Tibial nerve (tissue), 4 donors: Measurements from ENCODE around the gene P2RY14. TPM values are rescaled to one million over a fixed set of nuclear protein-coding genes. Genes with fewer than 3 reads are reported as not detected.

ENCODE experiments used
- DNase-seq, 2 donors: peaks; one replicate each; pipeline ENCODE4 v3.0.0-alpha.2; 2019; ENCODE audit warnings: low spot score in 2 of 2
- H3K27ac ChIP-seq, 4 donors: fragments of 200-600 bp; sonication (generic) in 3 of 4; one replicate each; pipeline ENCODE4 v1.5.1; 2017 to 2019; ENCODE audit warnings: mild to moderate bottlenecking in 1 of 4
- H3K27me3 ChIP-seq, 2 donors: fragments of 200-600 bp; sonication (generic) in 1 of 2; one replicate each; pipeline versions ENCODE4 v1.5.1 to v1.6.0; 2017 to 2019
- H3K36me3 ChIP-seq, 3 donors: fragments of 200-600 bp; sonication (generic); one replicate each; pipeline ENCODE4 v1.5.1; 2018 to 2019
- H3K4me1 ChIP-seq, 4 donors: fragments of 200-600 bp; sonication (generic) in 3 of 4; one replicate each; pipeline ENCODE4 v1.5.1; 2017 to 2019
- H3K4me3 ChIP-seq, 4 donors: fragments of 200-600 bp; sonication (generic) in 3 of 4; one replicate each; pipeline ENCODE4 v1.5.1; 2017 to 2019; ENCODE audit warnings: mild to moderate bottlenecking in 1 of 4, moderate library complexity in 1 of 4
- H3K9me3 ChIP-seq, 4 donors: fragments of 200-600 bp; sonication (generic) in 3 of 4; one replicate each; pipeline ENCODE4 v1.5.1; 2017 to 2019
- EP300 ChIP-seq, 2 donors: sonication (generic); formaldehyde crosslinking; IDR thresholded peaks; one replicate each; pipeline ENCODE4 v1.6.1; 2017; ENCODE audit warnings: antibody characterized with exemption in 2 of 2, mild to moderate bottlenecking in 1 of 2
- POLR2A ChIP-seq, 2 donors: fragments of 450-650 bp; IDR thresholded peaks; one replicate each; pipeline ENCODE4 v1.6.1; 2017; ENCODE audit warnings: antibody characterized with exemption in 2 of 2, mild to moderate bottlenecking in 2 of 2, moderate library complexity in 2 of 2
- WGBS, 2 donors: methylation state at CpG; one replicate each; pipeline ENCODE4 v1.1.5; 2018; 5-methylcytosine and 5-hydroxymethylcytosine counted together
- total RNA-seq, 4 donors: library from RNA; depleted of rRNA; stranded (reverse); fragments of >200 nt; gene quantifications; one replicate each; pipeline ENCODE4 v1.1.0, GENCODE V29; 2016
- TF ChIP-seq, protein P1 (sequence below), 5 experiments: fragments of 200-600 bp in 3 of 5; fragments of 450-650 bp in 2 of 5; sonication (generic) in 3 of 5; IDR thresholded peaks; one replicate each; pipeline ENCODE4 v1.5.1; 2016 to 2019; ENCODE audit warnings: antibody characterized with exemption in 5 of 5, mild to moderate bottlenecking in 3 of 5, moderate library complexity in 2 of 5

The P2RY14 gene
- total RNA-seq, 4 donors from 2014 or later = 4.2 to 9.4 (median 6.3) TPM

DNA sequence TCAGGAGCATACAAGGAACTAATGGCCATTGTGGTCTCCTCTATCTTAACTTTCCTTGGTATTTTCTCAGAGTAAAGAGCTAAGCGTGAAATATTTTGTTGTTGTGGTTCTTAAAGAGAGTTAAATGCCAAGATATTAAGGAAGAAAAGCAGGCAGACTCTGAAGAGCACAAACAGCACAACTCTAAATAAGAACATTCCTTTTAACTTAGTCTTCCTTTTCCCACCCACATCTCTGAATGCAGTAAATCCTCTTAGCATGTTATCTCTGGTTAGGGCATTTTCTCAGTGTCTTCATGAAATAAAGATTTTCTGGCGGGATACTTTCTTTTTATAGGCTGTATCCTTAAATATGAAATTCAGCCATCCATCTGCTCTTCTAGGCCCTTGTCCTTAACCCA lies 36.8 kb upstream of the P2RY14 start:
- H3K27me3 ChIP-seq = no peaks in the 10 kb centered on the region
- no peak for TF ChIP-seq EP300 (IDR thresholded peaks at IDR 0.05)
- TF ChIP-seq, protein P1, sequence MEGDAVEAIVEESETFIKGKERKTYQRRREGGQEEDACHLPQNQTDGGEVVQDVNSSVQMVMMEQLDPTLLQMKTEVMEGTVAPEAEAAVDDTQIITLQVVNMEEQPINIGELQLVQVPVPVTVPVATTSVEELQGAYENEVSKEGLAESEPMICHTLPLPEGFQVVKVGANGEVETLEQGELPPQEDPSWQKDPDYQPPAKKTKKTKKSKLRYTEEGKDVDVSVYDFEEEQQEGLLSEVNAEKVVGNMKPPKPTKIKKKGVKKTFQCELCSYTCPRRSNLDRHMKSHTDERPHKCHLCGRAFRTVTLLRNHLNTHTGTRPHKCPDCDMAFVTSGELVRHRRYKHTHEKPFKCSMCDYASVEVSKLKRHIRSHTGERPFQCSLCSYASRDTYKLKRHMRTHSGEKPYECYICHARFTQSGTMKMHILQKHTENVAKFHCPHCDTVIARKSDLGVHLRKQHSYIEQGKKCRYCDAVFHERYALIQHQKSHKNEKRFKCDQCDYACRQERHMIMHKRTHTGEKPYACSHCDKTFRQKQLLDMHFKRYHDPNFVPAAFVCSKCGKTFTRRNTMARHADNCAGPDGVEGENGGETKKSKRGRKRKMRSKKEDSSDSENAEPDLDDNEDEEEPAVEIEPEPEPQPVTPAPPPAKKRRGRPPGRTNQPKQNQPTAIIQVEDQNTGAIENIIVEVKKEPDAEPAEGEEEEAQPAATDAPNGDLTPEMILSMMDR (IDR thresholded peaks at IDR 0.05) = no peak
- TF ChIP-seq POLR2A (IDR thresholded peaks at IDR 0.05) = no peak
- peaks cover 0 to 6% (median 0%) of the 10 kb centered on the region in 4 donors for H3K9me3 ChIP-seq
- H3K4me3 ChIP-seq = no peak overlapping the region
- no peaks in the 10 kb centered on the region for H3K4me1 ChIP-seq
- H3K27ac ChIP-seq = no peak overlapping the region
- WGBS, 2 donors = 87 to 89% methylated on average over 2 of the region's 2 CpGs
- DNase-seq = no peak
- H3K36me3 ChIP-seq = no peaks in the 10 kb centered on the region

DNA sequence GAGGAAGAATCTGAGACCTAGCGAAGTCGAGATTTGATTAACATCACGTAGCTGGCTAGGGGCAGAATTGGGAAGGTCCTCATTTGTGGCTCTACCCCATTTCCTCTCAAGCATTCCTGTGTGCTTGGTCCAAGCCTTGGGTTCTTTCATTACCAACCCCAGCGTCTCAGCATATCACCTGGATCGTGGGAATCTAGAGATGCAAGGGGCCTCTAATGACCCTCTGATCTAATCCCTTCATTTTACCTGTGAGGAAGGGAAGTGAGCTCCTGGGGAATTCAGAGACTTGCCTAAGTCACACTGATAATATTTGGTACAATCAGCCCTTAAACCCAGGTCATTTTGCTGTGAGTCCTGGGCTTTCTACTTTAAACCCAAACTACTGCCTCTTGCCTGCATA lies 36.3 kb upstream of the P2RY14 start:
- Histone ChIP-seq H3K9me3 (peaks cover 0 to 6% (median 0%) of the 10 kb centered on the region in 4 donors), H3K27ac (no peak overlapping the region), H3K36me3 (no peaks in the 10 kb centered on the region), H3K4me3 (no peak overlapping the region), H3K27me3 (no peaks in the 10 kb centered on the region), H3K4me1 (no peaks in the 10 kb centered on the region)
- no peak for DNase-seq
- no peak for TF ChIP-seq POLR2A (IDR thresholded peaks at IDR 0.05)
- TF ChIP-seq, protein P1 (IDR thresholded peaks at IDR 0.05) = no peak
- no peak for TF ChIP-seq EP300 (IDR thresholded peaks at IDR 0.05)
- WGBS, 2 donors = 97 to 98% methylated on average over 5 of the region's 5 CpGs

DNA sequence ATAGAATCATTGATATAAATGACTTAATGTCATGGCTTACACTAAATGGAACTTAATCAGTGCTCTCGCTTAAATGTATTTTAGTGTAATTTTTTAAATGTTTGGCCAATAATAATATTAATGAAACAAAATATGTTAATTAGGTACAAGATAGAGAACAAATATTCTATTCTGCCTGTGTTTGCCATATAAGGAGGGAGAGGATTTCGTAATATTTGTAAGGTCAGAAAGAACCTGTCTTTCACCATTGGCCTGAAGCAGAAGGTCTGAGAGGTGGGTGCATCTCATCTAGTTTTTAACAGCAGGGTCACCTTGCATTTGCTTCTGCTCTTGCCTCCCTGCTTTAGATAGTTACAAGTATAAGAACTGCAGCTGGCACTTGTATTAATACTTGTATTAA lies 35.8 kb upstream of the P2RY14 start:
- Histone ChIP-seq H3K4me3 (no peak overlapping the region), H3K4me1 (no peaks in the 10 kb centered on the region), H3K9me3 (peaks cover 0 to 6% (median 0%) of the 10 kb centered on the region in 4 donors), H3K27ac (no peak overlapping the region), H3K36me3 (no peaks in the 10 kb centered on the region), H3K27me3 (no peaks in the 10 kb centered on the region)
- TF ChIP-seq, protein P1 (IDR thresholded peaks at IDR 0.05) = no peak
- TF ChIP-seq EP300 (IDR thresholded peaks at IDR 0.05) (no peak), POLR2A (IDR thresholded peaks at IDR 0.05) (no peak)
- 94 to 100% methylated on average over 2 of the region's 2 CpGs for WGBS, 2 donors
- DNase-seq = no peak

DNA sequence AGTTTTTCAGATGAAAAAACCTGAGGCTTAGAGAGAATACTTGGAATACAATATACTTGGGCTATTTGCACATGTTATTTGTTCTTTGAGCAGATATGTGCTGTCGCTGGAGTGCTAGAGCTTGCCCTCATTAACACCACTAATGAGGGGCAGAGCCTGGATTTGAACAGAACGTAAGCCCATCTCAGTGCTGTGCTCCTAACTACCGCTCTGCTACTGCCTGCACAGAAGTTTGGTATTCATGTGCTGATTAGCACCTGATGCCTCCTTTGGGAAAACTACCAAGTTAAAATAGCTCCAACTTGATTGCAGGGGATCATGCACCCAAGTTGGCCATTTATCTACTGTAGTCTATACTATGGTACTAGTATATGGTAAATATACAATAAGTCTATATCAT lies 34.6 kb upstream of the P2RY14 start:
- no peak for DNase-seq
- Histone ChIP-seq H3K27me3 (no peaks in the 10 kb centered on the region), H3K27ac (no peak overlapping the region), H3K4me1 (no peaks in the 10 kb centered on the region), H3K9me3 (peaks cover 0 to 6% (median 0%) of the 10 kb centered on the region in 4 donors), H3K4me3 (no peak overlapping the region), H3K36me3 (no peaks in the 10 kb centered on the region)
- 87 to 88% methylated on average over 3 of the region's 3 CpGs for WGBS, 2 donors
- TF ChIP-seq POLR2A (IDR thresholded peaks at IDR 0.05) (no peak), EP300 (IDR thresholded peaks at IDR 0.05) (no peak)
- TF ChIP-seq, protein P1 (IDR thresholded peaks at IDR 0.05) = no peak

DNA sequence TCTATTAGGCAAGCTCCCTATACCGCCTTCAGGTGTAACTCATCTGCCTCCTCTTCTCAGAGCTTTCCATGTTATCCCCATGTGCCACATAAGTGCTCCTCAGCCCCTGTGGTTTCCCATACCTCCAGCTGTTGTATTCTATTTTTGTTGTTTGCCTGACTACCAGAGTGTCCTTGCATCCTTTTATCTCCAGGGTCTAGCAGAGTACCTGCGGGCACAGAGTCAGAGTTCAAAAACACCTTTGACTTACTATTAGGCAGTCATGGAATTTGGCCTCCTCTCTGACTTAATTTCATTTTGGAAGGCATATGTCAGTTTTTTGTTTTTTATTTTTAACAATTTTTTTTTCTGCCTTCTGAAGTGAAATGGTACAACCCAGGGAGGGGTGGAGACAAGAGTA lies 31.2 kb upstream of the P2RY14 start:
- peaks cover 0 to 3% (median 0%) of the 10 kb centered on the region in 4 donors for H3K4me1 ChIP-seq
- TF ChIP-seq EP300 (IDR thresholded peaks at IDR 0.05) = no peak
- no peak for TF ChIP-seq POLR2A (IDR thresholded peaks at IDR 0.05)
- TF ChIP-seq, protein P1 (IDR thresholded peaks at IDR 0.05) = no peak
- no peaks in the 10 kb centered on the region for H3K27me3 ChIP-seq
- H3K36me3 ChIP-seq = no peaks in the 10 kb centered on the region
- H3K9me3 ChIP-seq = no peaks in the 10 kb centered on the region
- H3K27ac ChIP-seq = no peak overlapping the region
- no peak for DNase-seq
- H3K4me3 ChIP-seq = no peak overlapping the region
- 99 to 100% methylated on average over 2 of the region's 2 CpGs for WGBS, 2 donors
